Mucosa of stomach (tissue), 1 donor: ENCODE data around the gene PTPN14.

ENCODE experiments used
- H3K27me3 ChIP-seq: one replicate; pipeline ENCODE4 v1.7.0; 2013; ENCODE audit warnings: mild to moderate bottlenecking, low read length; ENCODE audit not compliant: control insufficient read depth, insufficient read depth
- H3K36me3 ChIP-seq: one replicate; pipeline ENCODE4 v1.7.0; 2013; ENCODE audit warnings: low read length; ENCODE audit not compliant: control insufficient read depth, insufficient read depth
- H3K4me1 ChIP-seq: one replicate; pipeline ENCODE4 v1.7.0; 2013; ENCODE audit warnings: mild to moderate bottlenecking, low read length; ENCODE audit not compliant: control insufficient read depth, insufficient read depth
- H3K4me3 ChIP-seq: one replicate; pipeline ENCODE4 v1.7.0; 2013; ENCODE audit warnings: low read length
- H3K9ac ChIP-seq: one replicate; pipeline ENCODE4 v1.7.0; 2013; ENCODE audit warnings: mild to moderate bottlenecking, low read length, moderate library complexity
- H3K9me3 ChIP-seq: one replicate; pipeline ENCODE4 v1.7.0; 2013; ENCODE audit warnings: mild to moderate bottlenecking, low read length, moderate library complexity; ENCODE audit not compliant: control insufficient read depth
- donor health status: Pancreatic carcinoma.

The PTPN14 gene

GRCh38 chr1:214318356-214318755, 233.0 kb downstream of the PTPN14 start:
- Histone ChIP-seq H3K27me3 (no peaks in the 10 kb centered on the region), H3K9ac (no peak overlapping the region), H3K4me1 (no peaks in the 10 kb centered on the region), H3K9me3 (no peaks in the 10 kb centered on the region), H3K36me3 (no peaks in the 10 kb centered on the region), H3K4me3 (no peak overlapping the region)

DNA sequence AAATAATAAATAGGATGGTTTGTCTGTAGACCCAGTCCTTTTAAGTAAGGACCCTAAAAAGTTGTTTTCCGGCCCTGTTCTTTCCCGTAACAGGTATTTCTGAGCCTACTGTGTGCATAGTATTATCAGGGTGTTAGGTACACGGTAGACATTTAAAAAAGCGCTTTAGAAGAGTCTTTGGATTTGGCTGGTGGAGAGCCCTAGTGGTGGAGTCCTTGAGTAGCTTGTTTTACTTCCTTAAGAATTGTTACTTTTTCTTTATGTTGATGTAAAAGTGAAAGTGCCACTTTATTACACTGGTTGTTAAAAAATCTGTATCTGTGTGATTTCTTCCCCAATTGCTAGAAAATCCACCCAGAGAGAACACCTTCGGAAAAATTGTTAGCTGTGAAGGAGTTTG, 233.7 kb downstream of the PTPN14 start:
- H3K9ac ChIP-seq, result no peak overlapping the region
- no peaks in the 10 kb centered on the region for H3K36me3 ChIP-seq
- H3K4me1 ChIP-seq, result no peaks in the 10 kb centered on the region
- no peak overlapping the region for H3K4me3 ChIP-seq
- H3K27me3 ChIP-seq, result no peaks in the 10 kb centered on the region
- H3K9me3 ChIP-seq, result no peaks in the 10 kb centered on the region

- no peak overlapping the region for H3K9ac ChIP-seq
- H3K27me3 ChIP-seq, result no peaks in the 10 kb centered on the region
- H3K9me3 ChIP-seq, result no peaks in the 10 kb centered on the region
- H3K4me1 ChIP-seq, result no peaks in the 10 kb centered on the region
- H3K36me3 ChIP-seq, result no peaks in the 10 kb centered on the region
- H3K4me3 ChIP-seq, result no peak overlapping the region
Measured at GRCh38 chr1:214317300-214317699, 234.1 kb downstream of the PTPN14 start.

DNA sequence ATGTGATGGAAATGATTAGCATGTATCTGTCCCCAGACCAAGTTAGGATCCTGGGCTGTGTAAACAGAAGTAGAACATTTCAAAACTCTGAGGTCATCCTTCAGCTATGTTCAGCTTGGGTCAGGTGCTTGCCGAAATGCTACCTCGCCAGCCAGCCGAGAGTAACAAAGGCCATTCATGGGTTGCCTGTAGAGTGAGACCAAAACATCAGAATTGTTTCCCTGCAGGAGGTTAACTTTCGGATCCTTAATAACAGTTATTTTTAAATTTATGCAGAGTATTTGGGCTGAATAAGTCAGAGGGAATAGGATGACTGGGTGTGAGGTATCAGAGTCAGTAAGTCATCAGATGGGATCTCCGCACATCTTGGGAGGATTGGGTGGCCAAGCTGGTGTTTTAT, 234.8 kb downstream of the PTPN14 start:
- Histone ChIP-seq H3K9ac (no peak overlapping the region), H3K4me1 (no peaks in the 10 kb centered on the region), H3K9me3 (no peaks in the 10 kb centered on the region), H3K4me3 (no peak overlapping the region), H3K27me3 (no peaks in the 10 kb centered on the region), H3K36me3 (no peaks in the 10 kb centered on the region)

DNA sequence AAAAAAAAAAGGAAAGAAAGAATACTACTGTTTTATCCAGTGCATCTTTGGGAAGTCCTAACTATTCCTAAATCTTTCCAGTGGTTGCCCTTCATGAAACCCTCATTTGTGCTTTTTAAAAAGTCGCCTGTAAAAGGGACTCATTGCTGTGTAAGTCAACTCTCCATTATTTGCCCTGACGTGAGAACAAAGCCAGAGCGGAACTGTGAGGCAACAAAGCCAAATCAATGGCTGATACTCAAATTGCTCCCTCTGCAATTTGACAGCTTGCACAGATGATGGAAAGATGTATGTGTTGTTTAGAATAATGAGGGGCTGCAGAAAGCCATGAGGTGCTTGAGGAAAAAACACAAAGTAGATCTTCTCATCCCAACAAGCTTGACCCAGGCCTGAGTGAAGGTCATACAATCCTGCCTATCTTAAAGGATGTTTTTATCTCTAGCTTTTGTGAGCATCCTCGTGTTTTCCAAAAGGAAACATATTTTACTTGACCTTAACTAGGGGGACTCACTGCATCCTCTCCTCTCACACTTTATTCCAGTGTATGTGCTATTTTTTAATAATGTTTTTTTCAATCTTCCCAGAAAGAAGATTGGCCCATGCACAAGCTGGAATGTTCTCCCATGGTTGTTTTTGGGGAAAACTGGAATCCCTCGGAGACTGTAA, 237.1 kb downstream of the PTPN14 start:
- no peak overlapping the region for H3K9ac ChIP-seq
- no peaks in the 10 kb centered on the region for H3K4me1 ChIP-seq
- no peaks in the 10 kb centered on the region for H3K36me3 ChIP-seq
- H3K27me3 ChIP-seq, result no peaks in the 10 kb centered on the region
- no peak overlapping the region for H3K4me3 ChIP-seq
- H3K9me3 ChIP-seq, result no peaks in the 10 kb centered on the region

DNA sequence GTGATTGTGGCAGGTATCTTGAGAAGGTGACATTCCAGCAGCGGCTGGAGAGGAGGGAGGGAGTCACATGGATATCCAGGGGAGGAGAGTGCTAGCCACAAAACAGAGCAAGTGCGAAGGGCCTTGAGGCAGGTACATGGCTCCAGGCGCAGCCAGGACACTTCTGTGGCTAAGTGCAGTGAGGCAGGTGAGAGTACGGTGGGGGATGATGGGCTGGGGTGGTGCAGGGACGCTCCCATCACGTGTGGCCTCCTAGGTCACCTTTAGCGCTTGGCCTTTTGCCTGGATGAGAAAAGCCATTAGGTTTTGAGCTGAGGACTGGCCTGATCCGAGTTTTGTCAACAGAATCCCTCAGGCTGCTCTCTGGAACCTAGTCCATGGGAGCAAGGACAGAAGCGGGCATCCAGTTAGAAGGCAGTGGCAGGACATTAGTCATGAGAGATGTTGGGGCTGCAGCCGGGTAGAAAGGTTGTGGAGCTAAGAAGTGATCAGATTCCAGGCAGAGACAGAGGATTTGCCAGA, 238.8 kb downstream of the PTPN14 start:
- no peak overlapping the region for H3K4me3 ChIP-seq
- H3K9me3 ChIP-seq, result no peaks in the 10 kb centered on the region
- no peaks in the 10 kb centered on the region for H3K36me3 ChIP-seq
- no peak overlapping the region for H3K9ac ChIP-seq
- H3K4me1 ChIP-seq, result no peaks in the 10 kb centered on the region
- H3K27me3 ChIP-seq, result no peaks in the 10 kb centered on the region

DNA sequence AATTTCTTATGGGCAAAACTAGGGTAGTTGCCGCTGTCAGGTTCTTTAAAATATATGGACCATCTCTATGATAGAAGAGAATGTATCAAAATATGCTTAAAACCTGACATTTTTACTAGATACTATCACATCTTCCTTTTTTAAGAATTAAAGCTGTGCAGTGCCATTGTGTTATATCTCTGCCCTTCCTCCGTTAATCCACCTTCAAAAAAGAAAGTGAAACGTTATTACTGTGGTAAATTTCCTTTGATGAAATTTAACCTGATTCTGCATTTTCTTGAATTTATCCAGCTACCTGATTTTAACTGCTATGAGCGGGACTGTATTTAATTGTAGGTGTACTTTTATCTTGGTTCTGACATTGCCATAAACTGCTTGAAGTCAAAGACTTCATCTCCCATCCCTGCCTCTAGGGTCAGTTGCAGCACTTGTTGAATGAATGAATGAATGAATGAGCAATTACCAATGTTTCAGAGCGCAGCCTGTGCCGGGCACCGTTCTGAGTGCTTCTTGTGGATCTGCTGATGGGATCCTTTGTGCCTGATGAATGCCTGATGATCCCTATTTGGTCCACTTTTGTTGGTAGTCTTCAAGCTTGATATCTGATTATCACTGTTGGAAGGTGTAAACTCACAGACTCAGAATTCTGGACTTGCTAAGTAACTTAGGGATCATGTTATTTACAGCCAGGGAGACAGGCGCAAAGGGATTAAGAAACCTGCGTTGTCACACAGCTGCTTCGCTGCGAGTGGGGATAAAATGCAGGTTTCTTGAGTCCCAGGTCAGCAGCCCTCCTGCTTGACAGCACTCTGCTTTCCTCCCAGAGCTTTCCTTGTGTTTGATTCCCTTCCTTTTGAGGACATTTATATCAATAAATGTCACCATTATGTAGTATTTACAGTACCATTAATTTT, 240.4 kb downstream of the PTPN14 start:
- no peaks in the 10 kb centered on the region for H3K4me1 ChIP-seq
- H3K4me3 ChIP-seq, result no peak overlapping the region
- no peaks in the 10 kb centered on the region for H3K9me3 ChIP-seq
- no peaks in the 10 kb centered on the region for H3K27me3 ChIP-seq
- no peak overlapping the region for H3K9ac ChIP-seq
- no peaks in the 10 kb centered on the region for H3K36me3 ChIP-seq

DNA sequence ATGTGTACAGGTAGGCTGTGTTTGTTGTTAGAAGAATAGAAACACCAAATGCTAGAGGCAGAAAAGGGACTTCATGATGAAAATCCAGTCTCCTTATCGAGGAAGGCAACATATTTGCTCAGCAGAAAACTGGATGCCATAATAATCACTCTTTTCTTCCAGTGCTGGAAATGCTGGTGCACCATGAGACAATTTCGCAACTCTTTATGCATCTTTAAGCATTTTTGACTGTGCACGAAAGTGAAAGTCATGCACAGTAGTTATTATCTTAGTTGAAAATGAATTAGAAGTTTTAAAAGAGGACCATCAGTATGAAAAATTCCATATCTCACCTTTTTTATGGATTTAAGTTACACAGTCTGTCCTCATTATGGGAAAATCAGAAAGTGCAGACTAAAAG, 241.4 kb downstream of the PTPN14 start:
- H3K9me3 ChIP-seq, result no peaks in the 10 kb centered on the region
- no peaks in the 10 kb centered on the region for H3K4me1 ChIP-seq
- H3K27me3 ChIP-seq, result no peaks in the 10 kb centered on the region
- no peaks in the 10 kb centered on the region for H3K36me3 ChIP-seq
- no peak overlapping the region for H3K4me3 ChIP-seq
- H3K9ac ChIP-seq, result no peak overlapping the region

DNA sequence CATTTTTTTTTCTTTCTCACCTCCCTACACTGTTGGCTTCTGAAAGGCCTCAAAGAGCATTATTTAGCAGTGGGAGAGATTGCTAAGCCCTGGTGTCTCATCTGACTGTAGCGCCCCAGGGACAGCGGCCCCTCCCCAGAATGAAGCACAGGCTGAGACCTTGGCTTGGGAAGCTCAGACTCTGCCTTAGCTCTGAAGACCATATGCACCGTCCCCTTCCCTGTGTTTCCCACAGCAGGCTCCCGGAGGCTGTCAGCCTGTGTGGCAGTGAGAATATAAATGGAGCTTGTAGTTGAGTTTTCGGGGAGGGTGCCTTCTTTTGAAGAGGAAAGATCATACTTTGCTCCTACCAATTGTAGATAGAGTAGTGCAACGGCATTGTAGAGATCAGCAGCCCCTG, 245.1 kb downstream of the PTPN14 start:
- no peaks in the 10 kb centered on the region for H3K36me3 ChIP-seq
- no peak overlapping the region for H3K9ac ChIP-seq
- no peaks in the 10 kb centered on the region for H3K27me3 ChIP-seq
- H3K4me3 ChIP-seq, result no peak overlapping the region
- H3K9me3 ChIP-seq, result no peaks in the 10 kb centered on the region
- H3K4me1 ChIP-seq, result no peaks in the 10 kb centered on the region

- no peaks in the 10 kb centered on the region for H3K36me3 ChIP-seq
- H3K4me1 ChIP-seq, result no peaks in the 10 kb centered on the region
Measured at GRCh38 chr1:214305164-214305751, 246.1 kb downstream of the PTPN14 start.

GRCh38 chr1:214303141-214303930, 248.1 kb downstream of the PTPN14 start:
- Histone ChIP-seq H3K36me3 (no peaks in the 10 kb centered on the region), H3K27me3 (no peaks in the 10 kb centered on the region), H3K9ac (no peak overlapping the region), H3K4me1 (no peaks in the 10 kb centered on the region), H3K4me3 (no peak overlapping the region), H3K9me3 (no peaks in the 10 kb centered on the region)

More at GRCh38 chr1:214305164-214305751, 246.1 kb downstream of the PTPN14 start:
- no peaks in the 10 kb centered on the region for H3K27me3 ChIP-seq
- no peak overlapping the region for H3K9ac ChIP-seq
- no peak overlapping the region for H3K4me3 ChIP-seq
- no peaks in the 10 kb centered on the region for H3K9me3 ChIP-seq
